ENCODE measurements around the gene TAL2. TPM values are rescaled to one million over a fixed set of nuclear protein-coding genes. Genes with fewer than 3 reads are reported as not detected.

The TAL2 gene
- not detected in 2 replicates for total RNA-seq

DNA sequence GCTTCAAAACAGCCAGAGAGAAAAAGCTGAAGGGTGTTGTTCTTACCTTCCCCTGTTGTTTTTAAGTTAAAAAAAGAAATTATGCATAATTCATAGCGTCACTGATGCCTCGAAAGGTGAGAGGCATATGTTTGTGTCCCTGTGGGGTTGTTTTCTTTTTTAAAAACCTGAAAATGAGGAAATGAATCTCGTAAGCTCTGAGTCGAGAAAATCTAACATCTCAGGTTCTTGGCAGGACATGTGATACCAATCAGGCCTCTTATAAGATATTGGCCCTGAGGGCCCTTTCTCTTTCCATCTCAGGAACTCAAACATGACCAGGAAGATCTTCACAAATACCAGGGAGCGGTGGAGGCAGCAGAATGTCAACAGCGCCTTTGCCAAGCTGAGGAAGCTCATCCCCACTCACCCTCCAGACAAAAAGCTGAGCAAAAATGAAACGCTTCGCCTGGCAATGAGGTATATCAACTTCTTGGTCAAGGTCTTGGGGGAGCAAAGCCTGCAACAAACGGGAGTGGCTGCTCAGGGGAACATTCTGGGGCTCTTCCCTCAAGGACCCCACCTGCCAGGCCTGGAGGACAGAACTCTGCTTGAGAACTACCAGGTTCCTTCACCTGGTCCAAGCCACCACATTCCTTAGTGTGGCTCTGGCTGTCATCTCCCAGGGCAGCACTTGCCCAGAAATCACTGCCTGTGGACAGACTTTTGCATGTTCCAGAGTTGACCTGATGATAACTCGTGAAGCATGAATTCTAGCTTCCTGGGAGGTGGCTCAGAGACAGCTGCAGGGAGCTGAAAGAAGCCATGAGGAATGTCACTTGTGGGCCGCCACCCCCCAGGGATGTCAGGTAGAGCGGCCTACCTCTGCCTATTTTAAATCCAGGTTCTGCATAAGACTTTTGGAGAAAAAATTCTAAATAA, at the start of gene TAL2:
TAL2 (plus strand) TSS at position 274 of the 921 bp plus-strand sequence; CDS start at position 314, 40 bp downstream.

DNA sequence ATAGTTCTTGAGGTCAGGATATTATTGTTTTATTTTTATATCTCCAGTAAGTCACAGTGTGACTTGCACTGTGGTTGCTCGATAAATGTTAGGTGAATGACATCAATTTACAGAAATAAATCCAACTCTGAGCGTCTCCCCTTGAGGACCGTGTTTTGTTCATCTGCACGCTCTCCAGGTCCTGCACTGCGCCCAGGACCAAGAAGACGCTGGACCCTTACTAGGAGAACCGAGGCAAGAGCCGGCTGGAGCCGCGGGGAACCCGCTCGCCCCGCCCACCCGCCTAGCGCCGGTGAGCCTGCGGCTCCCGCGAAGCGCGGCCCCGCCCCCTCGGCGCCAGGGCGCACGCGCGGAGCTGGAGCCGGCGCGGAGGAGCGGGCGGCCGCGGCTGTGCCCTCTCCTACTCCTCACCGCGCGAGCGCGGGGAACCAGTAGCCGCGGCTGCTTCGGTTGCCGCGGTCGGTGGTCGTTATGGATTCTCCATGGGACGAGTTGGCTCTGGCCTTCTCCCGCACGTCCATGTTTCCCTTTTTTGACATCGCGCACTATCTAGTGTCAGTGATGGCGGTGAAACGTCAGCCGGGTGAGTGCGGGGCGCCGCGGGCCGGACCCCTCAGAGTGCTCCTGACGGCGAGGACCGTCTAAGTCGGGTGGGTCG, 32.1 kb downstream of the TAL2 start, which contains the start of gene TMEM38B:
TMEM38B (plus strand) TSS at position 352 of the 658 bp plus-strand sequence; CDS start at position 472, 120 bp downstream.

Other genes starting within 250 kb of the TAL2 start
- 6.8 and 8.7 TPM in 2 replicates for gene FSD1L, start 214.4 kb upstream of the TAL2 start, total RNA-seq
- 34.7 and 62.7 TPM in 2 replicates for gene FKTN, start 104.3 kb upstream of the TAL2 start, total RNA-seq
- 15.7 and 29.4 TPM in 2 replicates for gene TMEM38B, start 32.1 kb downstream of the TAL2 start, total RNA-seq

Data from smooth muscle cell of the umbilical artery (primary cell).